LNCaP clone FGC (cell line): ENCODE data around the gene C1orf226.

Source experiments
- DNase-seq: peaks from one replicate; pipeline ENCODE4 v3.0.0-alpha.2; 2011; ENCODE audit warnings: low read depth
- H3K4me3 ChIP-seq: 2 replicates; pipeline ENCODE4 v1.5.1; 2011; ENCODE audit warnings: mild to moderate bottlenecking, low read depth, low read length, control low read depth
- TF ChIP-seq, protein P1 (sequence below): IDR thresholded peaks from 2 replicates; pipeline ENCODE4 v1.5.1; 2012; ENCODE audit warnings: mild to moderate bottlenecking; ENCODE audit not compliant: control insufficient read depth, insufficient read depth; ENCODE audit errors: extremely low read depth

Gene C1orf226

DNA sequence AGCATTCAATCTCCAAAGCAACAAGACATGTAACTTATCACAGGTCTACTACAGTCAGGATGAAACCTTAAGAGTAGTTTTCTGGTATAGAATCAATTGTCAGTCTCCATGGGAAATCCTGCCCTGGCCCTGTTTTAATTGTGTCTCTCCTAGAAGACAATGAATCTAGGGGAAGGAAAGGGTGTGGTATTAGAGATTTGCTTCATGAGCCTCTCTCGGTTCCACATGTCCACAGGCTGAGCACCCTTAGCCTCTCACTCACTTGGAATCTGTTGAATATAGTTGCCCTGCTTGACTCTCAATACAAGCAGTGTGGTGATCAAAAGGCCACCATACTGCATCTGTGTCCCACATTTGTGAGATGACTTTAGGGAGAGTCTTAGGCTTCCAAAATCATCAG lies 22.6 kb upstream of the C1orf226 start:
- TF ChIP-seq, protein P1, sequence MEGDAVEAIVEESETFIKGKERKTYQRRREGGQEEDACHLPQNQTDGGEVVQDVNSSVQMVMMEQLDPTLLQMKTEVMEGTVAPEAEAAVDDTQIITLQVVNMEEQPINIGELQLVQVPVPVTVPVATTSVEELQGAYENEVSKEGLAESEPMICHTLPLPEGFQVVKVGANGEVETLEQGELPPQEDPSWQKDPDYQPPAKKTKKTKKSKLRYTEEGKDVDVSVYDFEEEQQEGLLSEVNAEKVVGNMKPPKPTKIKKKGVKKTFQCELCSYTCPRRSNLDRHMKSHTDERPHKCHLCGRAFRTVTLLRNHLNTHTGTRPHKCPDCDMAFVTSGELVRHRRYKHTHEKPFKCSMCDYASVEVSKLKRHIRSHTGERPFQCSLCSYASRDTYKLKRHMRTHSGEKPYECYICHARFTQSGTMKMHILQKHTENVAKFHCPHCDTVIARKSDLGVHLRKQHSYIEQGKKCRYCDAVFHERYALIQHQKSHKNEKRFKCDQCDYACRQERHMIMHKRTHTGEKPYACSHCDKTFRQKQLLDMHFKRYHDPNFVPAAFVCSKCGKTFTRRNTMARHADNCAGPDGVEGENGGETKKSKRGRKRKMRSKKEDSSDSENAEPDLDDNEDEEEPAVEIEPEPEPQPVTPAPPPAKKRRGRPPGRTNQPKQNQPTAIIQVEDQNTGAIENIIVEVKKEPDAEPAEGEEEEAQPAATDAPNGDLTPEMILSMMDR, result no peak
- no peak overlapping the region for H3K4me3 ChIP-seq
- DNase-seq, result no peak

DNA sequence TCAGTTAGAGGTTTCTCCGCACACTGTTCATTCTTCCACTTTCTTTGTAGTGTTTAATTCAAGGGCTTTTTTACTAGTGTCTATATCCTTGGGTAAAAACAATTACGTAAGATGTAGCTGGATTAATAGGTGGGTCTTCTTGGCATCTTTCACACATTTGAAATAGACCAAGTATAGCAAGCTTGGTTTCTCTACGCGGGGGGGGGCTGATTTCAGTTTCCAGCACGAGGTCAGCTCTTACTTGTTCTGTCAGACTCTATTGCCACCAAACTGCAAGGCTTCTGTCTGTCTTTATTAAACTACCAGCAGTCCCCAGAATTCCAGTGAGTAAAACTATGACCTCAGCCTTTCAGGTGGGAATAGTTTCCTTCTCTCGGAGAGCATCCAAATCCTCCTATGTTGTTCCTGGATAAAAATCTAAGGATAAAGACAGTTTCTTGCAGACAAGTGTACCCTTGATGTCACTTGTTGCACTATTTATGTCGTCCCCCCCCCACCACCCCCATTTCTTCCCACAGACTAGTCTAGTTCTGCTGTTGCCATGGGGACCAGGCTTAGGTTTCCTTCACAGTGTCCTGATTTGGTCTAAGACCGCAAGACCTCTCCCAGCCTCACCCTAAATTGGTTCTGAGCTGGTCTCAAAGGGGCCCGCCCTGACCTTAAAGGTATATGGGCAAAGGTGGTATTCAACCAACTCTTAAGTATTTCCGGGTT lies 21.8 kb upstream of the C1orf226 start:
- TF ChIP-seq, protein P1, result no peak
- DNase-seq, result no peak

DNA sequence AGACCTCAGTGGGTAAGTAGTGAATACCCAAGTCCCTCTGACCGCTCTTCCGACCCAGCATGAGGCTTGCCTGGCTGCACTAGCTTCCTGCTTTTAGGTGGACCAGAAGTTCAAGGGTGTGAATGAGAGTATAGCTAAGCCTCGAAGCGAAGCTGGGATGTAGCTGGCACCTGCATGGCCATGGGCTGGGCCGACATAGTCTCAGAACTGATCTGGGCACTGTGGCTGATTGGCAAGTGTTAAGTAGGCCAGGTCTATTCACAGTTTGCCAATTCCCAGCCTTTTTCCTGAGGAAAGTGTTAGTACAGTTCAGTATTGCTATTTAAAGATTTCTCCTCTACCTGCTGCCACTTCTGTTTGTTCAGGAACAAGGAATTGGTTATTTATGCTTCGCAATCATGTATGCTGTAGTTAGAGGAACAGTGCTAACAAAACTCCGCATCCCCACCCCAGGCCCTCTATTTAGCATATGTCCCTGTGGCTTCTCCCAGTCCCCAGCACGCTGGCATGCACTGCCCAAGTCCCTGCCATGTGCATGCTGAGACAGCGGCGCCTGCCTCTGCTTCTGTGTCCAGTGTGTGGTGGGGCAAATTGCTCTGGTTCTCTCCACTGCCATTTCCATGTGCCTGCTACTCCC lies 21.2 kb upstream of the C1orf226 start:
- TF ChIP-seq, protein P1, result no peak
- no peak overlapping the region for H3K4me3 ChIP-seq
- DNase-seq, result no peak

More for the DNA sequence above, 21.8 kb upstream of the C1orf226 start:
- no peak overlapping the region for H3K4me3 ChIP-seq

DNA sequence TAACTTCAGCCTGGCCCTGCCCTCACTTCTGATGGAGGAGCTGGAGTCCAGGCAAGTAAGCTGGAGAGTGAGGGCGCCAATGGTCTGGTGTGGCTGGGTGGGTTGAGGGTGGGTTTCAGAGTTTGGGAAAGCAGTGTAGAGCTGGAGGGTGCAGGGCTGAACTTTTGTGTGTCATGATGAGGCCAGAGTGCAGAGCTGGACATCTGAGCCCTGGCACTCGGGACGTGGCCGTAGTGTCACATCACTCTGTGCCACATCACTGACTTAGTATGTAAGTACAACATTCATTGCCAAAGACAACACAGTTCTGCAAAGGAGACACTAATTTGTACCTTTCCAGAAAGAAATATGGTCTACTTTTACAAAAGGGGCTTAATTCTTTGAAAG lies 20.7 kb upstream of the C1orf226 start:
- H3K4me3 ChIP-seq, result no peak overlapping the region
- no peak for DNase-seq
- TF ChIP-seq, protein P1, result no peak

DNA sequence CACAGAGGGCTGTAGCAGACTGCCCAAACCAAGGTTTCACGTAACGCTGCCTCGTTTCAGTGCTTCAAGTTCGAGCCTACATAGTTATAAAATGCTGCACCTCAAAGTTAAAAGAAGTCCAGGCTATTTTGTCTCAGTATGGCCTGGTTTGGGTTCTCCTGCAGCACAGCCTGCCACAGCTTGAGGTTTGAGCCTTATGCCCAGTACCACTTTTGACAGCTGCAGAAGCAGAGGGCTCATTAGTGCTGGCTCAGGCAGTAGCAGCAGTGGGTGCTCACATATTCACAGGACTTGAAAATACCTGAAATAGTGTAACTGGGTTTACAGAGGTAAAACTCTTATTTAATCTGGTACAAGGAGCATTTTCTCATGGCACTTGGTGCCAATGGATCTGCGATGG lies 20.2 kb upstream of the C1orf226 start:
- no peak overlapping the region for H3K4me3 ChIP-seq
- no peak for DNase-seq
- TF ChIP-seq, protein P1, result no peak

DNA sequence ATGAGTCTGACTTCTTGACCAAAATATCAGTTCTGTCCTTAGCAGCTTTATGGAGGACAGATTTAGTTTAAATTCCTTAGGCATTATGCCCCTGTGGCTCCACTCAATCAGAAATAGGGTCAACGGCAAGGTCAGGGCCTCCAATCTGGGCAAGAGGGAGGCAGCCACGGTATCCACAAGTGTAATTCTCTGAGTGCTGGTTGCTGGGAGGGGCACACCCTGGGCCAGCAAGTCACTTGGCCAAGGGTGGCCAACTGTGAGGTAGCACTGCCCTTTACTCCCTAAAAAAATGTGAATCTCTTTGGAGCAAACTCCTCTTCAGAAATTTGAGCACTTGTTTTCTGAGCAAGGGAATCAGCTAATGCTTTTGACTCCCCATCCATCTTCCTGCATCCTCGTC lies 17.7 kb upstream of the C1orf226 start:
- no peak for DNase-seq
- TF ChIP-seq, protein P1, result no peak
- no peak overlapping the region for H3K4me3 ChIP-seq

DNA sequence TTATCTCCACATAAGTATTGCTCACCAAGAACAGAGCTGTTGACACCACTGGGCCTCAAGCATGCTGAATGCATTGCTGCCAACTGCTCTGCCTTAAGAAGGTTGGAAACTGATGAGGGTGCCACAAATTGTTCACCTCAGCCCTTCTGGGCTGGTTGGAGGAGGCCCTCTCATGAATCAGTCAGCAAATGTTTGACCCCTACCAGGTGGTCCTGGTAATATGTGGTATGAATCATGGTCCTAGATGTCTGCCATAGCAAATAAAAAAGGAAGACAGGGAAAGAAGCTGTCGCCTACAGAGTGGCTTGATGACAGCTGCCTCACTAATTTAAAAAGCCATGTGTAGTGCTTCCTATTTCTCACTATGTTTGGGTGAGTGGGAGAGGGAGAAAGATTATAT lies 17.0 kb upstream of the C1orf226 start:
- H3K4me3 ChIP-seq, result no peak overlapping the region
- TF ChIP-seq, protein P1, result no peak
- no peak for DNase-seq
